ENCODE measurements around the gene GPT2. TPM values are rescaled to one million over a fixed set of nuclear protein-coding genes. Genes with fewer than 3 reads are reported as not detected.

The GPT2 gene
- total and polyA plus RNA-seq, 2 donors (not counting 1 experiment from before 2014, with no cell fraction given), result 5.8 to 16.3 TPM

GRCh38 chr16:46889245-46889941 lies 5.2 kb downstream of the GPT2 start:
- Histone ChIP-seq H3K27me3 (ENCODE audit: control insufficient read depth, insufficient read depth, low read length) (no peaks in the 10 kb centered on the region), H3K9me3 (ENCODE audit: control insufficient read depth, insufficient read depth, low read depth, low read length) (no peaks in the 10 kb centered on the region), H3K4me1 (ENCODE audit: control insufficient read depth, extremely low read depth, insufficient read depth, low read length) (peaks cover 5% of the 10 kb centered on the region), H2AFZ (ENCODE audit: low read length) (no peak overlapping the region), H4K20me1 (ENCODE audit: control insufficient read depth, extremely low read depth, insufficient read depth, low read length) (no peaks in the 10 kb centered on the region), H3K4me3 (replicated peaks in 1 of 4; ENCODE audit: control extremely low read depth in 1 of 4, insufficient read depth in 1 of 4, low read depth in 3 of 4, low read length in 4 of 4) (no peak overlapping the region), H3K27ac (ENCODE audit: insufficient read depth, low read length) (no peak overlapping the region), H3K9ac (ENCODE audit: insufficient read depth, low read length) (no peak overlapping the region), H3K79me2 (ENCODE audit: control insufficient read depth, insufficient read depth, low read length) (no peaks in the 10 kb centered on the region), H3K4me2 (ENCODE audit: extremely low read depth, insufficient read depth, low read length) (no peak overlapping the region), H3K36me3 (ENCODE audit: control insufficient read depth, insufficient read depth, low read length) (no peaks in the 10 kb centered on the region)
- DNase-seq (ENCODE audit: low read depth in 2 of 2), result no peak
- TF ChIP-seq EZH2 (IDR thresholded peaks at IDR 0.05; ENCODE audit: low read length, missing control alignments) (no peak), CTCF (conservative IDR thresholded peaks at IDR 0.05 in 1 of 2, IDR thresholded peaks at IDR 0.05 in 1 of 2; ENCODE audit: low read depth in 1 of 2, low read length in 2 of 2) (no peak)

GRCh38 chr16:46889942-46890300 lies 5.8 kb downstream of the GPT2 start:
- TF ChIP-seq CTCF (conservative IDR thresholded peaks at IDR 0.05 in 1 of 2, IDR thresholded peaks at IDR 0.05 in 1 of 2; ENCODE audit: low read depth in 1 of 2, low read length in 2 of 2) (no peak), EZH2 (IDR thresholded peaks at IDR 0.05; ENCODE audit: low read length, missing control alignments) (no peak)
- Histone ChIP-seq H3K36me3 (ENCODE audit: control insufficient read depth, insufficient read depth, low read length) (no peaks in the 10 kb centered on the region), H3K4me3 (replicated peaks in 1 of 4; ENCODE audit: control extremely low read depth in 1 of 4, insufficient read depth in 1 of 4, low read depth in 3 of 4, low read length in 4 of 4) (no peak overlapping the region), H3K27me3 (ENCODE audit: control insufficient read depth, insufficient read depth, low read length) (no peaks in the 10 kb centered on the region), H4K20me1 (ENCODE audit: control insufficient read depth, extremely low read depth, insufficient read depth, low read length) (no peaks in the 10 kb centered on the region), H3K4me2 (ENCODE audit: extremely low read depth, insufficient read depth, low read length) (no peak overlapping the region), H3K27ac (ENCODE audit: insufficient read depth, low read length) (no peak overlapping the region), H2AFZ (ENCODE audit: low read length) (no peak overlapping the region), H3K79me2 (ENCODE audit: control insufficient read depth, insufficient read depth, low read length) (no peaks in the 10 kb centered on the region), H3K4me1 (ENCODE audit: control insufficient read depth, extremely low read depth, insufficient read depth, low read length) (peaks cover 5% of the 10 kb centered on the region), H3K9ac (ENCODE audit: insufficient read depth, low read length) (no peak overlapping the region), H3K9me3 (ENCODE audit: control insufficient read depth, insufficient read depth, low read depth, low read length) (no peaks in the 10 kb centered on the region)
- no peak for DNase-seq (ENCODE audit: low read depth in 2 of 2)

GRCh38 chr16:46891910-46892309 lies 7.7 kb downstream of the GPT2 start:
- Histone ChIP-seq H3K9ac (ENCODE audit: insufficient read depth, low read length) (no peak overlapping the region), H3K79me2 (ENCODE audit: control insufficient read depth, insufficient read depth, low read length) (no peaks in the 10 kb centered on the region)

More at GRCh38 chr16:46891910-46892309, 7.7 kb downstream of the GPT2 start:
- TF ChIP-seq CTCF (conservative IDR thresholded peaks at IDR 0.05 in 1 of 2, IDR thresholded peaks at IDR 0.05 in 1 of 2; ENCODE audit: low read depth in 1 of 2, low read length in 2 of 2) (no peak), EZH2 (IDR thresholded peaks at IDR 0.05; ENCODE audit: low read length, missing control alignments) (no peak)
- Histone ChIP-seq H3K27ac (ENCODE audit: insufficient read depth, low read length) (no peak overlapping the region), H3K27me3 (ENCODE audit: control insufficient read depth, insufficient read depth, low read length) (no peaks in the 10 kb centered on the region), H3K4me2 (ENCODE audit: extremely low read depth, insufficient read depth, low read length) (no peak overlapping the region), H4K20me1 (ENCODE audit: control insufficient read depth, extremely low read depth, insufficient read depth, low read length) (no peaks in the 10 kb centered on the region), H3K4me3 (replicated peaks in 1 of 4; ENCODE audit: control extremely low read depth in 1 of 4, insufficient read depth in 1 of 4, low read depth in 3 of 4, low read length in 4 of 4) (no peak overlapping the region), H3K4me1 (ENCODE audit: control insufficient read depth, extremely low read depth, insufficient read depth, low read length) (peaks cover 3% of the 10 kb centered on the region), H2AFZ (ENCODE audit: low read length) (no peak overlapping the region), H3K9me3 (ENCODE audit: control insufficient read depth, insufficient read depth, low read depth, low read length) (no peaks in the 10 kb centered on the region), H3K36me3 (ENCODE audit: control insufficient read depth, insufficient read depth, low read length) (no peaks in the 10 kb centered on the region)
- no peak for DNase-seq (ENCODE audit: low read depth in 2 of 2)

All from fibroblast of lung (primary cell).